Lower leg skin (tissue), 4 donors: ENCODE measurements around the gene OGFOD1. TPM values are rescaled to one million over a fixed set of nuclear protein-coding genes. Genes with fewer than 3 reads are reported as not detected.

ENCODE experiments used
- DNase-seq, 2 donors: peaks; one replicate each; pipeline ENCODE4 v3.0.0-alpha.2; 2019; ENCODE audit warnings: low spot score in 2 of 2
- H3K4me3 ChIP-seq: fragments of 200-600 bp; sonication (generic); 2 replicates; pipeline ENCODE4 v1.5.1; 2017; ENCODE audit warnings: mild to moderate bottlenecking, low read depth; ENCODE audit not compliant: poor library complexity, severe bottlenecking
- POLR2A ChIP-seq, 2 donors: fragments of 450-650 bp; IDR thresholded peaks; one replicate each; pipeline ENCODE4 v1.6.1; 2016 to 2017; ENCODE audit warnings: antibody characterized with exemption in 2 of 2, mild to moderate bottlenecking in 1 of 2, moderate library complexity in 1 of 2
- WGBS, 2 donors: methylation state at CpG; one replicate each; pipeline ENCODE4 v1.1.5; 2018; 5-methylcytosine and 5-hydroxymethylcytosine counted together
- intact Hi-C: fragments of 100-400 bp; cut with DNase I; formaldehyde crosslinking; loops from one replicate; pipeline ENCODE4 v1.15.0; 2023; ENCODE audit warnings: low total_unique reads
- total RNA-seq, 4 donors: library from RNA; depleted of rRNA; stranded (reverse); fragments of >200 nt; gene quantifications; one replicate each; pipeline ENCODE4 v1.1.0, GENCODE V29; 2016
- TF ChIP-seq, protein P1 (sequence below), 3 donors: fragments of 450-650 bp; IDR thresholded peaks; one replicate each; pipeline ENCODE4 v1.5.1; 2016; ENCODE audit warnings: antibody characterized with exemption in 3 of 3, mild to moderate bottlenecking in 3 of 3, moderate library complexity in 2 of 3

The OGFOD1 gene
- total RNA-seq, 4 donors from 2014 or later: 17.0 to 42.2 (median 34.6) TPM

GRCh38 chr16:56419740-56420548 is 31.4 kb upstream of the OGFOD1 start:
- WGBS, 2 donors: 82 to 85% methylated on average over 8 of the region's 8 CpGs
- no peak for TF ChIP-seq POLR2A (IDR thresholded peaks at IDR 0.05)
- TF ChIP-seq, protein P1, sequence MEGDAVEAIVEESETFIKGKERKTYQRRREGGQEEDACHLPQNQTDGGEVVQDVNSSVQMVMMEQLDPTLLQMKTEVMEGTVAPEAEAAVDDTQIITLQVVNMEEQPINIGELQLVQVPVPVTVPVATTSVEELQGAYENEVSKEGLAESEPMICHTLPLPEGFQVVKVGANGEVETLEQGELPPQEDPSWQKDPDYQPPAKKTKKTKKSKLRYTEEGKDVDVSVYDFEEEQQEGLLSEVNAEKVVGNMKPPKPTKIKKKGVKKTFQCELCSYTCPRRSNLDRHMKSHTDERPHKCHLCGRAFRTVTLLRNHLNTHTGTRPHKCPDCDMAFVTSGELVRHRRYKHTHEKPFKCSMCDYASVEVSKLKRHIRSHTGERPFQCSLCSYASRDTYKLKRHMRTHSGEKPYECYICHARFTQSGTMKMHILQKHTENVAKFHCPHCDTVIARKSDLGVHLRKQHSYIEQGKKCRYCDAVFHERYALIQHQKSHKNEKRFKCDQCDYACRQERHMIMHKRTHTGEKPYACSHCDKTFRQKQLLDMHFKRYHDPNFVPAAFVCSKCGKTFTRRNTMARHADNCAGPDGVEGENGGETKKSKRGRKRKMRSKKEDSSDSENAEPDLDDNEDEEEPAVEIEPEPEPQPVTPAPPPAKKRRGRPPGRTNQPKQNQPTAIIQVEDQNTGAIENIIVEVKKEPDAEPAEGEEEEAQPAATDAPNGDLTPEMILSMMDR (IDR thresholded peaks at IDR 0.05): no peak
- H3K4me3 ChIP-seq: no peak overlapping the region
- intact Hi-C loops: no loop called here
- DNase-seq: no peak

DNA sequence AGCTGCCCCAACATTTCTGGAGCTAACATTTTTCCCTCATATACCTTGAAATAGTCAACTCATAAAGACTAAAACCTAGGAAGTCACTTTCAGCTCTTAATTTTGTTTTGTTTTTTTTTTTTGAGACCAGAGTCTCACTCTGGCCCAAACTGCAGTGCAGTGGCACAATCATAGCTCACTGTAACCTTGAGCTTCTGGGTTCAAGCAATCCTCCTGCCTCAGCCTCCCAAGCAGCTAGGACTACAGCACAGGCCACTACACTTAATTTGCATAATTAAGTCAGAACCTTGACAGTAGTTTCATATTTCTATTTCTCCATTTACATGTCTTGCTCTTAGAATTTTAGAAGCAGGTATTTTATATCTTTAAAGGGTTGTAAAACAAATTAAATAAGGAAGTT is 30.7 kb upstream of the OGFOD1 start:
- no peak for DNase-seq
- no peak overlapping the region for H3K4me3 ChIP-seq
- no peak for TF ChIP-seq POLR2A (IDR thresholded peaks at IDR 0.05)
- TF ChIP-seq, protein P1 (IDR thresholded peaks at IDR 0.05): no peak
- intact Hi-C loops: no loop called here

GRCh38 chr16:56421313-56421712 is 30.0 kb upstream of the OGFOD1 start:
- 81 to 87% methylated on average over 2 of the region's 2 CpGs for WGBS, 2 donors
- H3K4me3 ChIP-seq: no peak overlapping the region
- no peak for TF ChIP-seq POLR2A (IDR thresholded peaks at IDR 0.05)
- TF ChIP-seq, protein P1 (IDR thresholded peaks at IDR 0.05): no peak
- intact Hi-C loops: no loop called here
- no peak for DNase-seq

GRCh38 chr16:56421976-56422669 is 29.2 kb upstream of the OGFOD1 start:
- H3K4me3 ChIP-seq: no peak overlapping the region
- no peak for TF ChIP-seq POLR2A (IDR thresholded peaks at IDR 0.05)
- TF ChIP-seq, protein P1 (IDR thresholded peaks at IDR 0.05): no peak
- no peak for DNase-seq
- WGBS, 2 donors: 86 to 87% methylated on average over 5 of the region's 5 CpGs
- intact Hi-C loops: no loop called here

DNA sequence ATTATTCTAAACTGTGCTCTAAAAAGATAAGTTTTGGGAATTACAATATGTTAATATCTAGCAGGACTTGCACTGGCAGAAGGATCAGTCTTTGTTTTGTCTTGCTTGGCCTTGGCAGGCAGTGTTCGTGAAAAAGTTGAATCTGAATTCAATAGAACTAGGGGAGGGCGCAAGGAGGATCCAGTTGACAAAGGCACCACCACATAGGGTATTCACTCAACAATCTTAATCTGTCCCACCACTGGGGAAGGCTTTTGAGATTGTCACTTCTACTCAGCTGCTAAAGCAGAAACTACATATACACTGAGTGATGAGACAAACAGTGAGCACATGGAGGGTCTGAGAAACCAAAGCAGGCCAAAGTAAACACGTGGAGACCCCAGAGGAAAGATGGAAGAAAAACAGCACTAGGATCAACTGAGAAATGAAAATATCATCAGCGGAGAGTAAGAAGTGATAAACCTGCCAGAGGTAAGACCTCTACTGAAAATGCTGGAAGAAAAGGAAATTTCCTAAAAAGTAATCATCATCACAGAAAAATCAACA is 28.4 kb upstream of the OGFOD1 start:
- TF ChIP-seq, protein P1 (IDR thresholded peaks at IDR 0.05): no peak
- TF ChIP-seq POLR2A (IDR thresholded peaks at IDR 0.05): no peak
- no peak for DNase-seq
- intact Hi-C loops: no loop called here
- WGBS, 2 donors: 69 to 75% methylated on average over 4 of the region's 4 CpGs
- H3K4me3 ChIP-seq: no peak overlapping the region
